Measurements from ENCODE around the gene CD63.

Gene CD63

GRCh38 chr12:55706568-55707218, 22.1 kb downstream of the CD63 start:
- no peak for TF ChIP-seq CTCF (IDR thresholded peaks at IDR 0.05; ENCODE audit: borderline replicate concordance, control extremely low read depth, extremely low read depth, insufficient read depth, missing control alignments)
- DNase-seq (ENCODE audit: low spot score) = no peak
- in situ Hi-C loops (cut with MboI; ENCODE audit: low sequenced_read_pairs, unreplicated experiment) = no loop called here

- peak; percentile 58 for DNase-seq (ENCODE audit: low spot score)
- in situ Hi-C loops (cut with MboI; ENCODE audit: low sequenced_read_pairs, unreplicated experiment) = no loop called here
- peak; percentile 23 for TF ChIP-seq CTCF (IDR thresholded peaks at IDR 0.05; ENCODE audit: borderline replicate concordance, control extremely low read depth, extremely low read depth, insufficient read depth, missing control alignments)
These were observed 22.9 kb downstream of the CD63 start for GRCh38 chr12:55705782-55706402.

GRCh38 chr12:55704824-55705718, 23.7 kb downstream of the CD63 start:
- TF ChIP-seq CTCF (IDR thresholded peaks at IDR 0.05; ENCODE audit: borderline replicate concordance, control extremely low read depth, extremely low read depth, insufficient read depth, missing control alignments) = no peak
- in situ Hi-C loops (cut with MboI; ENCODE audit: low sequenced_read_pairs, unreplicated experiment) = no loop called here

GRCh38 chr12:55703901-55704761, 24.7 kb downstream of the CD63 start:
- no peak for DNase-seq (ENCODE audit: low spot score)
- in situ Hi-C loops (cut with MboI; ENCODE audit: low sequenced_read_pairs, unreplicated experiment) = no loop called here
- TF ChIP-seq CTCF (IDR thresholded peaks at IDR 0.05; ENCODE audit: borderline replicate concordance, control extremely low read depth, extremely low read depth, insufficient read depth, missing control alignments) = no peak

More at GRCh38 chr12:55704824-55705718, 23.7 kb downstream of the CD63 start:
- no peak for DNase-seq (ENCODE audit: low spot score)

GRCh38 chr12:55703288-55703687, 25.5 kb downstream of the CD63 start:
- no peak for TF ChIP-seq CTCF (IDR thresholded peaks at IDR 0.05; ENCODE audit: borderline replicate concordance, control extremely low read depth, extremely low read depth, insufficient read depth, missing control alignments)
- no peak for DNase-seq (ENCODE audit: low spot score)
- in situ Hi-C loops (cut with MboI; ENCODE audit: low sequenced_read_pairs, unreplicated experiment) = no loop called here

GRCh38 chr12:55702861-55703260, 25.9 kb downstream of the CD63 start:
- no peak for TF ChIP-seq CTCF (IDR thresholded peaks at IDR 0.05; ENCODE audit: borderline replicate concordance, control extremely low read depth, extremely low read depth, insufficient read depth, missing control alignments)
- no peak for DNase-seq (ENCODE audit: low spot score)
- in situ Hi-C loops (cut with MboI; ENCODE audit: low sequenced_read_pairs, unreplicated experiment) = no loop called here
